Adrenal gland (tissue), 5 donors: ENCODE data around the gene PCED1B.

Experiments used
- POLR2A ChIP-seq, 2 donors: fragments of 450-650 bp; IDR thresholded peaks; one replicate each; pipeline ENCODE4 v1.6.1; 2017; ENCODE audit warnings: antibody characterized with exemption in 2 of 2, mild to moderate bottlenecking in 2 of 2, moderate library complexity in 1 of 2
- TF ChIP-seq, protein P1 (sequence below), 6 experiments: fragments of 450-650 bp in 4 of 6; fragments of 200-600 bp in 2 of 6; sonication (generic) in 1 of 6; IDR thresholded peaks; 1 replicate in 5 of 6; 2 replicates in 1 of 6; pipeline versions ENCODE4 v1.5.1 to v1.8.0; 2016 to 2021; ENCODE audit warnings: antibody characterized with exemption in 6 of 6, mild to moderate bottlenecking in 2 of 6, moderate library complexity in 1 of 6
- donor health status: DM: no; HTN: no; CAD: no.

DNA sequence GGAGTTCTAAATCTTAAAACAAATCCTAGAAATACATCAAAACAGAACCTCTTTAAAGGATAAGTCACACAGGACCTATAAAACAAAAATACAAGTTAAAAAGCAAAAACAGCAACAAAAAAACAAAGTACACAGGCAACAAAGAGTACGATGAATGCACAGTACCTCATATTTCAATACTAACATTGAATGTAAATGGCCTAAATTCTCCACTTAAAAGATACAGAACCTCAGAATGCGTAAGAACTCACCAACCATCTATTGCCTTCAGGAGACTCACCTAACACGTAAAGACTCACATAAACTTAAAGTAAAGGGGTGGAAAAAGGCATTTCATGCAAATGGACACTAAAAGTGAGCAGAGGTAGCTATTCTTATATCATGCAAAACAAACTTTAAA is 172.5 kb downstream of the PCED1B start:
- TF ChIP-seq POLR2A (IDR thresholded peaks at IDR 0.05), result no peak
- TF ChIP-seq, protein P1, sequence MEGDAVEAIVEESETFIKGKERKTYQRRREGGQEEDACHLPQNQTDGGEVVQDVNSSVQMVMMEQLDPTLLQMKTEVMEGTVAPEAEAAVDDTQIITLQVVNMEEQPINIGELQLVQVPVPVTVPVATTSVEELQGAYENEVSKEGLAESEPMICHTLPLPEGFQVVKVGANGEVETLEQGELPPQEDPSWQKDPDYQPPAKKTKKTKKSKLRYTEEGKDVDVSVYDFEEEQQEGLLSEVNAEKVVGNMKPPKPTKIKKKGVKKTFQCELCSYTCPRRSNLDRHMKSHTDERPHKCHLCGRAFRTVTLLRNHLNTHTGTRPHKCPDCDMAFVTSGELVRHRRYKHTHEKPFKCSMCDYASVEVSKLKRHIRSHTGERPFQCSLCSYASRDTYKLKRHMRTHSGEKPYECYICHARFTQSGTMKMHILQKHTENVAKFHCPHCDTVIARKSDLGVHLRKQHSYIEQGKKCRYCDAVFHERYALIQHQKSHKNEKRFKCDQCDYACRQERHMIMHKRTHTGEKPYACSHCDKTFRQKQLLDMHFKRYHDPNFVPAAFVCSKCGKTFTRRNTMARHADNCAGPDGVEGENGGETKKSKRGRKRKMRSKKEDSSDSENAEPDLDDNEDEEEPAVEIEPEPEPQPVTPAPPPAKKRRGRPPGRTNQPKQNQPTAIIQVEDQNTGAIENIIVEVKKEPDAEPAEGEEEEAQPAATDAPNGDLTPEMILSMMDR (IDR thresholded peaks at IDR 0.05), result no peak
